GM12891 (cell line): ENCODE measurements around the gene ESPNL.

ENCODE experiments used
- PAX5 ChIP-seq: IDR thresholded peaks from 2 replicates; pipeline ENCODE4 v1.6.1; 2011; ENCODE audit warnings: low read length, moderate library complexity, mild to moderate bottlenecking; ENCODE audit not compliant: insufficient read depth, severe bottlenecking
- POLR2A ChIP-seq: IDR thresholded peaks from 2 replicates; pipeline ENCODE4 v1.6.1; 2011; ENCODE audit warnings: low read depth, low read length, control low read depth
- POLR2AphosphoS5 ChIP-seq: IDR thresholded peaks from 2 replicates; pipeline ENCODE4 v1.6.1; 2011; ENCODE audit warnings: low read depth, low read length, control low read depth
- TAF1 ChIP-seq: IDR thresholded peaks from 2 replicates; pipeline ENCODE4 v1.6.1; 2011; ENCODE audit warnings: low read depth, low read length, control low read depth

DNA sequence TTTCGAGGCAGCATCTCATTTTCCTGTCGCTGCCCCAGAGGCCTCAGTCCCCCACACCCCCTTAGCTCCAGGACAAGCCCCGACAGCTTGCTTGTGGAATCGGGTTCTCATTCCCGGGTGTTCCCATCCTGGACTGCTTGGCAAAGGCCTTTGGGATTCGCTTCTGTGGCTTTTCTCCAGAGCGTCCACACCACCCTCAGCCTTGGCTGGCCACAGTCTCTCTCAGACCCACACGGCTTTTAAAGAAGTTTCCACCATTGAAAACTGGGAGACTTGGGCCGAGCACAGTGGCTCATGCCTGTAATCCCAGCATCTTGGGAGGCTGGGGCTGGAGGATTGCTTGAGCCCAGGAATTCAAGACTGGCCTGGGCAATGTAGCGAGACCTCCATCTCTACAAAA, 2.7 kb downstream of the ESPNL start:
- TF ChIP-seq POLR2A (no peak), POLR2AphosphoS5 (no peak), TAF1 (no peak), PAX5 (no peak)
